ENCODE measurements around the gene GNPDA2. TPM values are rescaled to one million over a fixed set of nuclear protein-coding genes. Genes with fewer than 3 reads are reported as not detected.

GNPDA2 gene
- total RNA-seq (10 to 100 TPM in 3 of 5 experiments, 1 to 10 TPM in 2; 6.8 to 14.8 (median 12.9) TPM), polyA plus RNA-seq (10 to 100 TPM; 20.3 to 21.1 TPM), total RNA-seq (5.9 reads per million, percentile 27 among the genes with 10 or more reads in this experiment)

DNA sequence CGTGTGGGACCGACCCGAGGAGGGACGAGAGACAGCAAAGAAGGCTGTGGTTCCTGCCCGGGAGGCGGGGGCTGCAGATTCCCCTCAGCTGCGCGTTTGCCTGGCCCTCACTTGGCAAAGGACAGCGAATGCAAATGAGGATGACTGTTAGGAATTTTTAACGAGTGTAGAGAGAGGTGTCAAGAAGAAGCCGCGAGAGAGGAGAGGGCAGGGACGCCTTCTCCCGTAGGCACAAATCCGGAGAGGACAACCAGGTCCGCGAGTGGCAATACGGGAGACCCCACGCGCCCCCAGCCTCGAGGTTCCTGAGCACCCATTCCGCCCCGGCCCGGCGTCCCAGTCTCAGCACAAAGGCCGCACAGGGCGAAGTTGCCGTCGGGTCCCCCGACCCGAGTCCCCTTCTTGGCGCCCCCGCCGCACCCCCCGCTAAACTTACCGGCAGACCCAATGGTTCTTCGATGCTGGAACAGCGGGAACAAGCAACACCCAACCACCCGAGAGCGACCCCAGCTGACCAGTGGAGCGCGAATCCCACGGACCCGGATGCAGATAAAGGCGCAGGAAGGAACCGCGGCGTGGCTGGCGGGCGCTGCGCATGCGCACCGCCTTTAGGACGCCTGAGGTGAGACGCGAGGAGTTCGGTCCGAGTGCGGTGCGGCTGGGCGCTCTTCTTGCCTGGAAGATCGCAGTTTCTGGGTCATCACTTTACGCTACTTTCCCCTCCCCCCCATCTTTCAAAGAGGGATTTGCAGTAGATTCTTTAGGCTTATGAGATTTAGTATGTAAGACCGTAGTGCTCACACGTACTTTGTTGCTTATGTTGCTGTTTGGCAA is at the start of gene GNPDA2:
TSS of gene GNPDA2 (minus strand) at position 519 of the 834 bp plus-strand sequence. CDS start 4,349 bp downstream, outside the sequence.
- peak within 1 kb of the TSS; percentile 80 to 95 (median 89) for H3K27ac Mint-ChIP-seq
- Histone ChIP-seq H3K4me3 (ENCODE audit: low read length) (peak within 1 kb of the TSS; percentile 73), H3K27me3 (ENCODE audit: control insufficient read depth in 2 of 2, insufficient read depth in 2 of 2, low read length in 2 of 2) (no peaks in the 10 kb centered on the region), H3K9me3 (ENCODE audit: control insufficient read depth in 2 of 3, low read length in 3 of 3) (no peaks in the 10 kb centered on the region), H3K4me1 (ENCODE audit: control insufficient read depth in 2 of 2, insufficient read depth in 2 of 2, low read length in 2 of 2) (peaks cover 13 to 18% of the 10 kb centered on the region in 2 donors), H3K36me3 (ENCODE audit: control insufficient read depth in 2 of 3, insufficient read depth in 3 of 3, low read length in 3 of 3) (peaks cover 0 to 5% (median 0%) of the 10 kb centered on the region in 3 experiments), H3K27ac (ENCODE audit: low read depth, low read length) (peak within 1 kb of the TSS; percentile 73)
- peaks cover 0 to 4% (median 0%) of the 10 kb centered on the region in 5 donors for H3K27me3 Mint-ChIP-seq
- intact Hi-C loops (cut with micrococcal nuclease), result loop anchor here (1.0 to 2.0 kb wide), 3 partner anchors 9 to 48 kb away; partner anchors contain the start of gene GUF1 (in 2 of the 2)
- ATAC-seq (peak; percentile 93), DNase-seq (peak; percentile 68 to 82 (median 81))
- POLR2A ChIA-PET, result interaction anchor here (1.0 to 3.8 kb wide), 4 partner anchors 25 to 47 kb away, joined by 3 to 41 read pairs (median 6); partner anchors contain the start of gene GUF1
- peaks cover 0 to 3% (median 0%) of the 10 kb centered on the region in 5 donors for H3K36me3 Mint-ChIP-seq
- CTCF ChIA-PET, result no interaction called here
- no peaks in the 10 kb centered on the region for H3K9me3 Mint-ChIP-seq
- H3K4me3 Mint-ChIP-seq, result peak within 1 kb of the TSS; percentile 79 to 97 (median 90)
- peaks cover 23 to 60% (median 52%) of the 10 kb centered on the region in 7 donors for H3K4me1 Mint-ChIP-seq

DNA sequence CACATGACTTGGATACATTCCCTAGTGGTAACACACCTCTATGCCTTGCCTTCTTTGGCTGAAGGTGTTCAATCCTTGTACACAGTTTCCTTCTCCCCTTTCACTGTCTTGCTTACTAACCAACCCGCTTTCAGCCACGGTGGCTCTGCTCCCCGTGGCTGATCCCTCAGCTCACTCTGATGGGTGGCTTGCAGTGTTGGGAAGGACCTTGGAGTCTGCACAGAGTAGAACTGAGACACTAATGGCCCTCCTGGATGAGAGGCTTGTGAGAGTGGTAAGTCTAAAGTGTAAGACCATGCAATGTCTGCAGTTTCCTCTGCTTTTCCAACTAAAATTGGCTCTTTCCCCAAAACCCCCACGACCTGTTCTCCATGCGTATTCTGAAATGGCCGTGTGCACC is 46.0 kb upstream of the GNPDA2 start:
- H3K4me3 ChIP-seq (ENCODE audit: low read length), result no peak overlapping the region
- Mint-ChIP-seq H3K27ac (no peak overlapping the region), H3K9me3 (peaks cover 0 to 21% (median 2%) of the 10 kb centered on the region in 11 donors), H3K36me3 (peaks cover 0 to 3% (median 0%) of the 10 kb centered on the region in 5 donors), H3K27me3 (peaks cover 0 to 30% (median 24%) of the 10 kb centered on the region in 5 donors), H3K4me3 (no peak overlapping the region), H3K4me1 (no peaks in the 10 kb centered on the region)
- H3K4me1 ChIP-seq (ENCODE audit: control insufficient read depth in 2 of 2, insufficient read depth in 2 of 2, low read length in 2 of 2), result no peaks in the 10 kb centered on the region
- no peaks in the 10 kb centered on the region for H3K9me3 ChIP-seq (ENCODE audit: control insufficient read depth in 2 of 3, low read length in 3 of 3)
- H3K36me3 ChIP-seq (ENCODE audit: control insufficient read depth in 2 of 3, insufficient read depth in 3 of 3, low read length in 3 of 3), result no peaks in the 10 kb centered on the region
- no peak for ATAC-seq
- no peaks in the 10 kb centered on the region for H3K27me3 ChIP-seq (ENCODE audit: control insufficient read depth in 2 of 2, insufficient read depth in 2 of 2, low read length in 2 of 2)
- DNase-seq, result no peak
- intact Hi-C loops (cut with micrococcal nuclease), result no loop called here
- ChIA-PET POLR2A (no interaction called here), CTCF (no interaction called here)
- no peak overlapping the region for H3K27ac ChIP-seq (ENCODE audit: low read depth, low read length)

DNA sequence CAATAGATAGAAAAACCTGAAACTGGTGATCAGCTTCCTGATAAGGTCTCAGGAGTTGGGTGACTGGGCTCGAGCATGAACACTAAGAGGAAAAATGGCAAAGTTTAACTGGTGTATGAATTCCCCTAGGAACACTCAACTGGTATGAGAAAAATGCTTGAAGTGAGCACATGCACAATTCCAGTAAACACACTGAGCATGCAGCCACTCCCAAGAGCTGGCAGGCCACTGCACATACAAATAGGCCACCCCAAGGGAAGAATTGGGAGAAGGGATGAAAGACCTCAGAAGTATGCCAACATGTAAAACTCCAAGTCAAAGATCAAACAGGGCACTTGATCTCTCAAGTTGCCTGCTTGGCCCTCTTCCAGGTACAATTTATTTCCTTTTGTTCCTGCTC is 45.4 kb upstream of the GNPDA2 start:
- no peaks in the 10 kb centered on the region for H3K36me3 ChIP-seq (ENCODE audit: control insufficient read depth in 2 of 3, insufficient read depth in 3 of 3, low read length in 3 of 3)
- no peaks in the 10 kb centered on the region for H3K4me1 Mint-ChIP-seq
- no peak overlapping the region for H3K27ac ChIP-seq (ENCODE audit: low read depth, low read length)
- POLR2A ChIA-PET, result no interaction called here
- no peak for ATAC-seq
- H3K4me3 ChIP-seq (ENCODE audit: low read length), result no peak overlapping the region
- H3K27me3 Mint-ChIP-seq, result peaks cover 0 to 30% (median 24%) of the 10 kb centered on the region in 5 donors
- H3K27ac Mint-ChIP-seq, result no peak overlapping the region
- peaks cover 0 to 21% (median 2%) of the 10 kb centered on the region in 11 donors for H3K9me3 Mint-ChIP-seq
- CTCF ChIA-PET, result no interaction called here
- H3K36me3 Mint-ChIP-seq, result peaks cover 0 to 3% (median 0%) of the 10 kb centered on the region in 5 donors
- H3K4me1 ChIP-seq (ENCODE audit: control insufficient read depth in 2 of 2, insufficient read depth in 2 of 2, low read length in 2 of 2), result no peaks in the 10 kb centered on the region
- DNase-seq, result no peak
- intact Hi-C loops (cut with micrococcal nuclease), result no loop called here
- no peaks in the 10 kb centered on the region for H3K9me3 ChIP-seq (ENCODE audit: control insufficient read depth in 2 of 3, low read length in 3 of 3)
- H3K4me3 Mint-ChIP-seq, result no peak overlapping the region
- H3K27me3 ChIP-seq (ENCODE audit: control insufficient read depth in 2 of 2, insufficient read depth in 2 of 2, low read length in 2 of 2), result no peaks in the 10 kb centered on the region

DNA sequence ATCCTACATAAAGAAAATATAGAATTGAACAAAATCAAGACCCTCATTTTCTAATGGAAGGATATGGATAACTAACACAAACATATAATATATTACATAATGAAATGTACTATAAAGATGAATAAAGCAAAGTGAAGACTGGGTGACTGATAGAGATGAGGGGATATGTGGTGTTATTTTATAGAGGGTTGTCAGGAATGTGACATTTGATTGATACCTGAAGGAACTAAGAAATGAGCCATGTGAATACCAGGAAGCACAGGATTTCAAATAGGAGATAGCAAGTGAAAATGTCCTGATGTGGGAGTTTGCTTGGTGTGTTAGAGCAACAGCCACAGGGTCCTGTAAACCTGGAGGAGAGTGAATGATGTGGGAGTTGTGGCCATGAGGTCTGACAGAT is 40.1 kb upstream of the GNPDA2 start:
- ATAC-seq (no peak), DNase-seq (no peak)
- no peaks in the 10 kb centered on the region for H3K36me3 ChIP-seq (ENCODE audit: control insufficient read depth in 2 of 3, insufficient read depth in 3 of 3, low read length in 3 of 3)
- H3K4me1 ChIP-seq (ENCODE audit: control insufficient read depth in 2 of 2, insufficient read depth in 2 of 2, low read length in 2 of 2), result no peaks in the 10 kb centered on the region
- intact Hi-C loops (cut with micrococcal nuclease), result no loop called here
- no peak overlapping the region for H3K4me3 ChIP-seq (ENCODE audit: low read length)
- H3K27ac ChIP-seq (ENCODE audit: low read depth, low read length), result no peak overlapping the region
- ChIA-PET CTCF (no interaction called here), POLR2A (no interaction called here)
- H3K9me3 Mint-ChIP-seq, result peaks cover 0 to 1% (median 0%) of the 10 kb centered on the region in 11 donors
- H3K27me3 ChIP-seq (ENCODE audit: control insufficient read depth in 2 of 2, insufficient read depth in 2 of 2, low read length in 2 of 2), result no peaks in the 10 kb centered on the region
- H3K9me3 ChIP-seq (ENCODE audit: control insufficient read depth in 2 of 3, low read length in 3 of 3), result no peaks in the 10 kb centered on the region
- no peak overlapping the region for H3K27ac Mint-ChIP-seq
- H3K36me3 Mint-ChIP-seq, result no peaks in the 10 kb centered on the region
- H3K4me1 Mint-ChIP-seq, result no peaks in the 10 kb centered on the region
- H3K4me3 Mint-ChIP-seq, result no peak overlapping the region
- H3K27me3 Mint-ChIP-seq, result peaks cover 6 to 45% (median 34%) of the 10 kb centered on the region in 5 donors

DNA sequence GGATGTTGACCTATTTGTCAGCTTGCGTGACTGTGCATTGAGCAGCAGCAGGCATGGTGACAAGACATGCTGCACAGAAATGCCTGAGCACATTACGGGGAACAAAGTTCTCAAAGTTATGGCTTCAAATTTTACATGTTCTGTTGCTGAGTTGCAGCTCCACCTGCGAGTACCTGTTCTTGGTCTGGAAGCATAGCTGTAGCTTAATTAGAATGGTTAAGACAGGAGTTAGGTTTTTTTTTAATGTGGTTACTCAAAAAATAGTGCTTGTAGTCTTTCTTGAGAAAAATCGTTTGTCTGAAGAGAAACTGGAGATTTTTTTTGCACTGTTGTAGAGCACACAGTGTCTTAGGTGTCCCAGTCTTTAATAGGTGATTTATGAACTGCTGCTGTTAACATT is 38.8 kb upstream of the GNPDA2 start:
- intact Hi-C loops (cut with micrococcal nuclease), result no loop called here
- POLR2A ChIA-PET, result no interaction called here
- no peak overlapping the region for H3K4me3 Mint-ChIP-seq
- peaks cover 0 to 3% (median 0%) of the 10 kb centered on the region in 7 donors for H3K4me1 Mint-ChIP-seq
- Histone ChIP-seq H3K36me3 (ENCODE audit: control insufficient read depth in 2 of 3, insufficient read depth in 3 of 3, low read length in 3 of 3) (no peaks in the 10 kb centered on the region), H3K4me3 (ENCODE audit: low read length) (no peak overlapping the region), H3K9me3 (ENCODE audit: control insufficient read depth in 2 of 3, low read length in 3 of 3) (no peaks in the 10 kb centered on the region), H3K4me1 (ENCODE audit: control insufficient read depth in 2 of 2, insufficient read depth in 2 of 2, low read length in 2 of 2) (no peaks in the 10 kb centered on the region), H3K27me3 (ENCODE audit: control insufficient read depth in 2 of 2, insufficient read depth in 2 of 2, low read length in 2 of 2) (no peaks in the 10 kb centered on the region), H3K27ac (ENCODE audit: low read depth, low read length) (no peak overlapping the region)
- CTCF ChIA-PET, result no interaction called here
- no peaks in the 10 kb centered on the region for H3K36me3 Mint-ChIP-seq
- no peak for ATAC-seq
- no peak overlapping the region for H3K27ac Mint-ChIP-seq
- DNase-seq, result no peak
- H3K9me3 Mint-ChIP-seq, result no peaks in the 10 kb centered on the region
- H3K27me3 Mint-ChIP-seq, result peaks cover 9 to 57% (median 46%) of the 10 kb centered on the region in 5 donors

DNA sequence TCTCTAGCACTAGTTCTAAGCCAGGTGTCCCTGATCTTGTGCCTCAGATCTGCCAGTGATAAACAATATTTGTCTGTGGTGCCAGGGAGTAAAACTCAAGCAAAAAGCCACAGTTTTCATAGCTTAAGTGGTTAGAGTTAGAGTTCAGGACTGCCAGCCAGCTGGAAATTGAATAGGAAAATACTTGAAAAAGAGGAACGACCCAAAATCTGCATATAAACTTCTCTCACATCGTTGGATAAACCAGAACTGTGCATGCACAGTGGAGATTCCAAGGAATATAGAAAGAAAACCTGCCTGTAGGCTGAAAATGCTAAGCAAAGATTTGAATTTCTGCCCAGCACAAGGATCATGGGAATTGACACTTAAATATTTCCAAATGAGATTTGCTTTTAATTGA is 35.0 kb upstream of the GNPDA2 start:
- ATAC-seq (no peak), DNase-seq (no peak)
- POLR2A ChIA-PET, result no interaction called here
- Histone ChIP-seq H3K4me3 (ENCODE audit: low read length) (no peak overlapping the region), H3K4me1 (ENCODE audit: control insufficient read depth in 2 of 2, insufficient read depth in 2 of 2, low read length in 2 of 2) (no peaks in the 10 kb centered on the region), H3K27me3 (ENCODE audit: control insufficient read depth in 2 of 2, insufficient read depth in 2 of 2, low read length in 2 of 2) (no peaks in the 10 kb centered on the region), H3K9me3 (ENCODE audit: control insufficient read depth in 2 of 3, low read length in 3 of 3) (no peaks in the 10 kb centered on the region), H3K36me3 (ENCODE audit: control insufficient read depth in 2 of 3, insufficient read depth in 3 of 3, low read length in 3 of 3) (no peaks in the 10 kb centered on the region), H3K27ac (ENCODE audit: low read depth, low read length) (no peak overlapping the region)
- H3K27ac Mint-ChIP-seq, result no peak overlapping the region
- H3K4me3 Mint-ChIP-seq, result no peak overlapping the region
- CTCF ChIA-PET, result no interaction called here
- intact Hi-C loops (cut with micrococcal nuclease), result loop anchor here in 1 of 2 donors (2.0 kb wide), 1 partner anchor 1509 kb away; no protein-coding TSS in a partner anchor
- no peaks in the 10 kb centered on the region for H3K36me3 Mint-ChIP-seq
- H3K4me1 Mint-ChIP-seq, result peaks cover 0 to 3% (median 0%) of the 10 kb centered on the region in 7 donors
- peaks cover 9 to 43% (median 37%) of the 10 kb centered on the region in 5 donors for H3K27me3 Mint-ChIP-seq
- peaks cover 0 to 1% (median 0%) of the 10 kb centered on the region in 11 donors for H3K9me3 Mint-ChIP-seq

Measured in naive thymus-derived CD4-positive, alpha-beta T cell (primary cell).